ENCODE data around the gene DLX1.
"Not testable (repeated sequence)": the region's sequence is repeated elsewhere in the genome, so short reads cannot be mapped to it uniquely, and the experiment has no call there.

DLX1 gene

DNA sequence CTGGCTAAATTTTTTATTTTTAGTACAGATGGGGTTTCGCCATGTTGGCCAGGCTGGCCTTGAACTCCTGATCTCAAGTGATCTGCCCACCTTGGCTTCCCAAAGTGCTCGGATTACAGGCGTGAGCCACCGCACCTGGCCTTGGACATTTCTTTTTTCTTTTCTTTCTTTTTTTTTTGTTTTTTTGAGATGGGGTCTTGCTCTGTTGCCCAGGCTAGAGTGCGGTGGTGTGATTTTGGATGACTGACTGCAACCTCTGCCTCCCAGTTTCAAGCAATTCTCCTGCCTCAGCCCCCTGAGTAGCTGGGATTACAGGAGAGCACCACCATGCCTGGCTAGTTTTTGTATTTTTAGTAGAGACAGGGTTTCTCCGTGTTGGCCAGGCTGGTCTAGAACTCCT is 28.9 kb downstream of the DLX1 start:
- not testable (repeated sequence) for DNase-seq (ENCODE audit: low read depth in 3 of 3)

DNA sequence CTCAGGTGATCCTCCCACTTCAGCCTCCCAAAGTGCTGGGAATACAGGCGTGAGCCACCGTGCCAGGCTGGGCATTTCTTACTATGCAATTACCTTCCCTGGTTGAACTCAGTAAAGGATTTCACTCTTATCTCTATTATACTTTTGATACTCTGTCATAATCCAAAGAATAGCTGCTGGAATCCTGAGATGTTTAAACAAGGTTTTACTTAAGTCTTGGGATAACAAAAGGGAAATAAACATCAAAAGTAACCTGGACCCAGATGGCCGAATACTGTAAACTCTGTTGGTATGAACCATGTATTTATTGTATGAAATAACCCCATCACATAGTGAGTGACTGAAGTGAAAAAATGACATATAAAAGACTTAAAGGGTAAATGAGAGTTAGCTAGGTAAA is 29.3 kb downstream of the DLX1 start:
- DNase-seq (ENCODE audit: low read depth in 3 of 3), result no peak

DNA sequence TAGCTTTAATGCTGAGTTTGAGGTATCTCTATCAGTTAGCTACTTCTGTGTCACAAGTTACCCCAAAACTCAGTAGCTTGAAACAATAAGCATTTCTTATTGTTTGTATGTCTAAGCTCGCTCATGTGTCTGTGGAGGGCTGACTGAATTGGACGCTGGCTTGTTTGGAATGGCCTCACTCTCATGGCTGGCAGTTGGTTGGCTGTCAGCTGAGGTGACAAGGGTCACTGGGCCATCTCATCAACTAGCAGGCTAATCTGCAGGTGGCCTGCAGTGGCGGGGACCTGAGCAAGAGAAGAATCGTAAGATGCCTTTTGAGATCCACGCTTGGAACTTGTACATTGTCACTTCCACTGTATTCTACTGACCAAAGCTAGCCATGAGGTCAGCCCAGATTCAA is 30.8 kb downstream of the DLX1 start:
- DNase-seq (ENCODE audit: low read depth in 3 of 3), result no peak

DNA sequence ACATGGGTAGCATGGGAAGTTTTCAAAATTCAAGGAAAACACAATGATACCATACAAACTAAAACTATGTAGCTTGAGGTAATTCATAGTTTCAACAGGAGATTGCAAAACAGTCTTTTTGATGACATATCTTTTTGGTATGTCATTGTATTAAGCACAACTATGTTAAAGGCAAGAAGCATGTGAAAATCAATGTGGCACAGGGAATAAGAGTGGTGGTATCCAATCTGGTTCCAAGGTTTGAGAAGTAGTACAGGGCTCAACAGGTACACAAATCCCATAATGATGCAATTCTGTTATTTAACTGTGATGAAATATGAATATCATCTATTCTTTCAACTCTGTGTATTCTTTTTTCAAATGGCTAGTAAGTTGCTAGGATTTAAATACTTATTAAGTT is 33.8 kb downstream of the DLX1 start:
- no peak for DNase-seq (ENCODE audit: low read depth in 3 of 3)

GRCh38 chr2:172120118-172120517 is 34.8 kb downstream of the DLX1 start:
- DNase-seq (ENCODE audit: low read depth in 3 of 3), result no peak

GRCh38 chr2:172128484-172128883 is 43.2 kb downstream of the DLX1 start:
- no peak for DNase-seq (ENCODE audit: low read depth in 3 of 3)

DNA sequence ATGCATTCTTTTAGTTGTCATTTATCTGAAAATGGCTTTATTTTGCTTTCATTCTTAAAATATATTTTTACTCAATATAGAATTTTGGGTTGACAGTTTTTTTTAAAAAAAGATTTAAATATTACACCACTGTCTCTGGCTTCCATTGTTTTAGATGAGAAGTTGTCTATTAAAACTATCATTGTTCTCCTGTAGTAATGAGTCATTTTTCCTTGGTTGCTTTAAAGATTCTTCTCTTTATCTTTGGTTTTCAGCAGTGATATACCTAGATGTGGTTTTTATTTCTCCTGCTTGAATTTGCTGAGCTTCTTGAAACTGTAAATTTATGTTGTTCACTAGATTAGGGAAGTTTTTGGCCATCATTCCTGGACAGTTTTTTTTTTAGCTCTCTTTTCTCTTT is 44.1 kb downstream of the DLX1 start:
- DNase-seq (ENCODE audit: low read depth in 3 of 3), result no peak

DNA sequence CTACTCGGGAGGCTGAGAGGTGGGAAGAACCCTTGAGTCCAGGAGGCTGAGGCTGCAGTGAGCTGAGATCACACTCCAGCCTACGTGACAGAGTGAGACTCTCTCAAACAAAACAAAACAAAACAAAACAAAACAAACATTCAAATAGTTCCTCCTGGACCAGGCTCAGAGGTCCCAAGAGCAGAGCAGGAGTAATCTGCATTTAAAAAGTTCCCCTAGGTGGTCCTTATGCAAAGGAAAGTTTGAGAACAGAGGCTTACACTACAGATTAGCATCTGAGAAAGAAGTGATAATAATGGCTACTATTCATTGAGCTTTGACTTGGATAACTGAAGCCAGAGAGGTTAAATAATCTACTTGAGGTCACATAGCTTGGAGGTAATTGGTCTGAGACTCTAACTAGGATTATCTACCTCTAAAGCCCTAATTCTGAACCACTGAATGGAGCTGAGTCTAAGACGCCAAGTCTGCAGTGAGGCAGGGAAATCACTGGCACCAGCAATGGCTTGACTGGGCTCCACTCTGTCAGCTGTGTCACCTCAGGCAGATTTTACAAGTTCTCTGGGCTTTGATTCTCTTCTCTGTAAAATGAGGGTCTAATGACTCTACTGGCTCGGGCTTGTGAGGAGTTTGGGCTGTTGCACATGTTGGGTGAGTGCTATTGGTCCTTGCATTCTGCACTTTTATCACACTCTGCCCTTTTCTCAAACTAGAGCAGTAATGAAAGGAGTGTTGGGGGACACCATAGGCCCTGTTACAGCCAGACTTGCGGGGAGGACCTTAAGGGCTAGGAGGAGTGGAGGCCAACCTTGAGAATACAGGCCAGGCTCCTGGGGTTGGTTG is 46.6 kb downstream of the DLX1 start:
- DNase-seq (ENCODE audit: low read depth in 3 of 3), result no peak

GRCh38 chr2:172134270-172134669 is 49.0 kb downstream of the DLX1 start:
- DNase-seq (ENCODE audit: low read depth in 3 of 3), result no peak

DNA sequence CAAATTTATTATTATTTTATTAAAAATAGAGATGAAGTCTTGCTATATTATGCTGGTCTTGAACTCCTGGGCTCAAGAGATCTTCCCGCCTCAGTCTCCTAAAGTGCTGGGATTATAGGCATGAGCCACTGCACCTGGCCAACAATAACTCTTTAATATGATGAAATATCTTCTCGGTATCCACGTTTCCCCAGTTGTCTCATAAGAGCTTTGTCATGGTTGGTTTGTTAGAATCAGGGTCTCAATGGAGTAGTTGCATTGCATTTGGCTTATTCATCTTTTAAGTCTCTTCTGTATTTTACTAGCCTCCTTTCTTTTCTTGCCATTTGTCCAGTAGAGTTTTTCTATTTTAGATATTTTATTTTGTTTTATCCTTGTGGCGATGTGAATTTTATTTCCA is 50.1 kb downstream of the DLX1 start:
- no peak for DNase-seq (ENCODE audit: low read depth in 3 of 3)

- DNase-seq (ENCODE audit: low read depth in 3 of 3), result no peak
Measured at GRCh38 chr2:172137109-172137508, 51.8 kb downstream of the DLX1 start.

DNA sequence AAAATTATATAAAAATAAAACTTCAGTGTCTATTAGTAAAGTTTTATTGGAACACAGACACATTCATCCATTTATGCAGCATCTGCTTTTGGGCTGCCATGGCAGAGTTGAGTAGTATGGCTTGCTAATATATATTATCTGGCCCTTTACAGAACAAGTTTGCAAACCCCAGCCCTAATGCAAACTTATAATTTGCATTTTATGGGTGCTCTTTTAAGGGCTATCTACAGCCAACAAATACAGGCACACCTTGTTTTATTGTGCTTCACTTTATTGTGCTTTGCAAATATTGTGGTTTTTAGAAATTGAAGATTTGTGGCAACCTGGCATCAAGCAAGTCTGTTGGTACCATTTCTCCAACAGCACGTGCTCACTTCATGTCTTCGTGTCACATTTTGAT is 52.6 kb downstream of the DLX1 start:
- no peak for DNase-seq (ENCODE audit: low read depth in 3 of 3)

DNA sequence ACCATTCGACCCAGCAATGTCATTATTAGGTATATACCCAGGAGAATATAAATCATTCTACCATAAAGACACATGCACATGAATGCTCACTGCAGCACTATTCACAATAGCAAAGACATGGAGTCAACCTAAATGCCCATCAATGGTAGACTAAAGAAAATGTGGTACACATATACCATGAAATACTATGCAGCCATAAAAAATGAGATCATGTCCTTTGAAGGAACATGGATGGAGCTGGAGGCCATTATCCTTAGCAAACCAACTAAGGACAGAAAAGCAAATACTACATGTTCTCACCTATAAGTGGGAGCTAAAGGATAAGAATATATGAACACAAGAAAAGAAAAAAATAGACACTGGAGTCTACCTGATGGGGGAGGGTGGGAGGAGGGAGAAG is 53.4 kb downstream of the DLX1 start:
- not testable (repeated sequence) for DNase-seq (ENCODE audit: low read depth in 3 of 3)

All from stimulated activated CD4-positive, alpha-beta T cell treated with anti-CD3 and anti-CD28 coated beads, TNF-alpha, amount 100 ng/mL, for 48 hours (primary cell).